ENCODE results near the gene RAPGEF4.

RAPGEF4 gene

GRCh38 chr2:172829229-172829628 lies 93.6 kb downstream of the RAPGEF4 start:
- no peak for DNase-seq

GRCh38 chr2:172830482-172830881 lies 94.8 kb downstream of the RAPGEF4 start:
- no peak for DNase-seq

- DNase-seq: no peak
Observed at GRCh38 chr2:172833898-172834297, 98.3 kb downstream of the RAPGEF4 start.

DNA sequence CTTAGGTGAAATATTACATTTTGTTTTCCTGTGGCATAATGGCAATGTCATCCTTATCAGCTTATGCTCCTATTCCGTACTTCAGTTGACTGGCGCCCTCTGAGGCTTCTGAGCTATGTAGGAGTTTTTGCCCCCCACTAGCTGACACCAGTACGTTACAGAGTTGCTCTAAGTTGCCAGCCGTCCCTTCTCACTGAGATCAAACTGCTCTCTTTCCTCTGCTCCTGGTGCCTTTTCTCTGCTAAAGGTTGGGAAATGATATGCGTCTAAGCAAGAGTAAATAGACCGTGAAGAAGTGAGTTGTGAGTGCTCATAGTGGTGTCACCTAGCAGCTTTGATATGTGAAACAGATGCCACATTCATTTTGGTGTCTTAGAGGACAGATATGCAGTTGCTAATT lies 99.2 kb downstream of the RAPGEF4 start:
- no peak for DNase-seq

DNA sequence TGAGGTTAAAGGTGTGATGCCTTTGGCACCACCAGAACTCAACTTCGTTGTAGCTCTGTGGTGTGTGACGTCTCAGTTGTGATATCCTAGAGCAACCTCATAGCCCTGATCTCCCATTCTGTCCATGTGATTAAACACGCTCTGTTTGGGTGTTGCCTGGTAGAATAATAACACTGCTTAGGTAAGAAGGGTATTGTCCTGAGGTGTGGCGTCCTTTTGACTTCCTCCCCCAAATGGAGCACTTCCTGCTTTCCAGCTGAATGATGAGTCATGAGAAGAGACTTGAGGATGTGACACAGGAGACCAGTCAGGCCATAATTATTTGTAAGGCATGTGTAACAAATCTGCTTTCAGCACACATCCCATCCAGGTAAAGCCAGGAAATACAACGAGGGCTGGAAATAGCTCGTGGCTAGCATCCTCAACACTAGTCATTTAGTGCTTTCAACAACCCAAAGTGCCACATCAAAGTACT lies 100.7 kb downstream of the RAPGEF4 start:
- no peak for DNase-seq

GRCh38 chr2:172836827-172837226 lies 101.2 kb downstream of the RAPGEF4 start:
- no peak for DNase-seq

DNA sequence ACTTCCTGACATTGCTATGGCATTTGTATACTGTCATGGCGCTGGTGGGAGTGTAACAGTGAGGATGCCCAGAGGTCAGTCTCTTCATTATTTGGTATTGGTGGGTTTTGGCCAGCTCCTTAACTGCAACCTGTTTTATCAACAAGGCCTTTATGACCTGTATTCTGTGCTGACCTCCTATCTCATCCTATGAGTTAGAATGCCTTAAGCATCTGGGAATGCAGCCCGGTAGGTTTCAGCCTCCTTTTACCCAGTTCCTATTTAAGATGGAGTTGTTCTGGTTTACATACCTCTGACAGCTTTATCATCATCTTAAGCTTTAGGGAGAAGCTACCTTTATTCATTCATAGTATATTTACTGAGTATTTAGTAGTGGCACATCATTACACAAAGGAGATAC lies 103.8 kb downstream of the RAPGEF4 start:
- no peak for DNase-seq

DNA sequence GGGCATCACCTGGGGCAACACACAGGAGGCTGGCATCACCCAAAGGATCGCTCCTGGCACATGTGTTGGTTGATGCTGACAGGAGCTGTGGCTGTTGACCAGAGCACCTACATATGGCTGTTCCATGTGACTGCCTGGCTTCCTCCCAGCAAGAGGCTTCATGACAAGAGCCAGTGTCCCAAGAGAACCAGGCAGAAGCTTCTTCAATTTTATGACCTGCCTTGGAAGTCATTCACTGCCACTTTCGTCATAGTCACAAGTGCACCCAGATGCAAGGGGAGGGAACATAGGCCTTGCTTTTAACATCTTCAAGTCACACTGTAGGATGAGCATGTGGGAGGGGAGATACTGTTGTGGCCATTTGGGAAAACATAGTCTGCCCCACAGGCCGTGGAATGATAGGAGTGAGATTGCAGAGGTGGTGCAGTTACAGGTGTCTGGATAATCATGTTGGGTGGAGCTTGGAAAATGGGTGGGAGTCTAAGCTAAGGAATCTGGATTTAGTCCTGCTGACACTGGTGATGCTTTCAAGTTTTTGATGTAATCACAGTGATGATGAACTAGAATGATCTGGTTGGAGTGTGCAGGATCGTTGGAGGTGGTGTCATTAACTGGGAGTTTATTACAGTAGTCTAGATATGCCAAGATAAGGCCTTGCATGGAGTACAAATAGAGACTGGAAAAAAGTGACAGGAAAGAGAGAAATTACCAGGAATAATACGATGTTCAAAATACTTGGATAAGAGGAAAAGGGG lies 107.0 kb downstream of the RAPGEF4 start:
- no peak for DNase-seq

GRCh38 chr2:172843266-172843582 lies 107.6 kb downstream of the RAPGEF4 start:
- no peak for DNase-seq

- no peak for DNase-seq
Observed at GRCh38 chr2:172843902-172844715, 108.5 kb downstream of the RAPGEF4 start.

GRCh38 chr2:172845028-172845630 lies 109.5 kb downstream of the RAPGEF4 start:
- DNase-seq: no peak

GRCh38 chr2:172846551-172846950 lies 110.9 kb downstream of the RAPGEF4 start:
- DNase-seq: no peak

DNA sequence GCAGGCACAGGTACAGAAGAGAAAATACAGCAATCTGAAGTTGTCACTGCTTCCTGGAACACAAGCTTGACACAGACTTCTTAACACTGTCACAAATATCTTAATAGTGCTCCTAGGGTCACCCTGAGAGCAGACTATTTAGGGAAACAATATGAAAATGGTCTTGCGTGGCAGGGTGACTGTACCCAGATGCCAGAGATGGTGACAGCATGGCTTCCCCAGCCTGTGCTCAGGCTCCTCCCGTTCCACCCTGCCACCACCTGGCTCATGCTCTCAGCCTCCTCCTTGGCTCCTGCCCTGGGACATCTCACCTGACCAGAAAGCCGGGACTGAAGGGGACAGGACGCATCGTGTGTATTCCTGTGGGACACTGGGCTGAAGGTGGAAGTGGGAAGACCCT lies 111.5 kb downstream of the RAPGEF4 start:
- DNase-seq: no peak

DNA sequence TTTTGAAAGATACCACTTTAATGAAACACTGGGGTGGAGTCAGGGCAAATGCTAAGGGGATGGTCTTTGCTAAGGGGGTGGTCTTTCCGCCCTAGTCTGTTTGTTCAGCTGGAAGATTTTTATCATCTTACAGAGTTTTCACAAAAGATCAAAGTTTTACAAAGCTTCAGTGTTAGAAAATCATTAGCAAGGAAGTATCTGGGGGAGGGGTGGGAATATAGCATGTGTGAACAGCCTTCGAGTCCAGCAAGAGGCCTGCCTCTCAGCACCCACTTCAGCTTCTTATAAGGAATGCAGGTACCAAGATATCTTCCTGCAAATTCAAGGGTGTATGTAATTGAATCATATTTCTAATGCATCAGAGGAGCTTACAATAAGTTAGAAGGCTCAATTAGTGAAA lies 112.9 kb downstream of the RAPGEF4 start:
- no peak for DNase-seq

DNA sequence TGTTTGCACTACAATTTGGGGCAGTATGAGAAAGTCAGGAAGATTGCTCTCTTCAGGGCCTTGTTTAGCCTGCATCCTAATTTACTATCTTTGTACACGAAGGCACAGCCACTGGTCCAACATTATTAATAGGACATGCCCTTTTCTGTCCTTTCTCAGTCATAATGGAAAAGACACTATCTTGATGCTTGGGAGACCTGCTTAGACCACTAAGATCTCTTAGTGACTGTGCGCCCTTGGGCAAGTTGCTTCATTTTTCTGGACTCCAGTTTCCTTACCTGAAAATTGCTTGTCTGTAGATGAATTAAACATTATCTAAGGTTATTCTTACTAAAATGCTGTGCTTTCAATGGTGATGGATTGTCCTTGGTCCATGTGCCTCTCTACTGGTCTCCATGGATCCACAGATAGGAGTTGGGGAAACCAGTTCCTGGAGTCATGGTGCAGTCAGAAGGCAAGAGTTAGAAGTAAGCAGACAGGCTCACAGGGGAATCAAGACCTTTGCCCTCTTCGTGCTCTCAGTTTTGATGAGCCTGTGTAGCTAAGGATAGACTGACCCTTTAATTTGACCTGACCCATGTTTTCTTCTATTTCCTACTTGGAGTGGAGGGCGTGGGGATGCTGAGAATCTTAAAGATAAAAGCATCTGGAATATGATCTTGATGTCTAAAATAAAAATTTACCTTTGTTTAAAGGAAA lies 114.0 kb downstream of the RAPGEF4 start:
- DNase-seq: no peak

DNA sequence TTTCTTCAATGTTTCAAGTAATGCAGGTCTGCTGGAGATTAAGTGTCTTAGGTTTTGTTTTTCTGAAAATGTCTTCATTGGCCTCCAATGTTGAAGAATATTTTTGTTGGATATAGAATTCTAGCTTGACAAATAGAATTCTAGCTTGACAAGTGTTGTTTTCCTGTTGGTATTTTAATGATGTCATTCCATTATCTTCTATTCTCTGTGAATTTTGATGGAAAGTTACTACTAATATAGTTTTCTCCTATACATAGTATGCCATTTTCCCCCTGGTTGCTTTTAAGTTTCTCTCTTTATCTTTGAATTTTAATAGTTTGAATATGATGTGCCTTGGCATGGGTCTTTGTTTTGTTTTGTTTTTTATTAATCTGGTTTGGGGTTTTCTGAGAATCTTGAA lies 119.9 kb downstream of the RAPGEF4 start:
- DNase-seq: no peak

- DNase-seq: no peak
Observed at GRCh38 chr2:172856606-172857005, 121.0 kb downstream of the RAPGEF4 start.

- DNase-seq: no peak
Observed at GRCh38 chr2:172858473-172858745, 122.8 kb downstream of the RAPGEF4 start.

GRCh38 chr2:172859581-172860335 lies 124.1 kb downstream of the RAPGEF4 start:
- no peak for DNase-seq

DNA sequence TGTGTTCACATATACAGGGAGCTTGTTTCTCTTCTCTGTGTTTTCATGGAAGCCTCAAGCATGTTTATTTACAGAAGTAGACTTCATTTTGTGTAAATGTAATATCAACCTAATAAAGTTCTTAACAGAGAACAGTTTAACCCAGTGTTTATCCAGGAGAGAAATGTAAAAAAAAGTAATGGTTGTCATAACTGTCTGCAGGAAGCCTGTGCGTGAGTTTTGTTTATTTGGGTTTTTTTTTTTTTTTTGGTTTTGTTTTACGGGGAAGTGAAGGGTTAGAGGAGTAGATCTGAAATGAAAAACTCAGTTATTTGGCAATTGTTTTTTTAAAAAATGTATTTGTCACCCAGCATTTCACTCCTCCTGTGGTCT lies 124.7 kb downstream of the RAPGEF4 start:
- no peak for DNase-seq

DNA sequence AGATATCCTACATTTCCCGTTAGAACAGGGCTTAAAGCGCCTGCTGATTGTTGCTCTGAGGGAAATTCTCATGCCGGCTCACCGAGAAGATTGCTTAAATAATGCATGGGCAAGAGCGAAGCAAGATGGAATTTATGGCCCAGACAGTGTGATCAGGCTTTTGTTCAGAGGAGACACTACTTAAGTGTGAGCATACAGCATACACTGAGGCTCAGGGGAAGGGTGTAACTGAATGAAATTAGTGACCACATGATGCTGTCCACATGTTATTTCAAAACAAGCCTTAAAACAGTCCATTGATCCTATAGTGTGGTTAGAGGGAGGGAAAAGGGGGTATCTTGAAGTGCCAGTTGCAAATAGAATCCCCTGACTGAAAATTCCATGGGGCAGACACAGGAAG lies 125.5 kb downstream of the RAPGEF4 start:
- DNase-seq: no peak

- no peak for DNase-seq
Observed at GRCh38 chr2:172861656-172862476, 126.2 kb downstream of the RAPGEF4 start.
